GM21723 (cell line): ENCODE results near the gene PTCD2.

Experiments used
- ATAC-seq: cut with Tn5 transposase; IDR thresholded peaks from one replicate; pipeline ENCODE4 v1.9.1; 2021; ENCODE audit warnings: mild to moderate bottlenecking, moderate library complexity; ENCODE audit not compliant: unreplicated experiment

PTCD2 gene

DNA sequence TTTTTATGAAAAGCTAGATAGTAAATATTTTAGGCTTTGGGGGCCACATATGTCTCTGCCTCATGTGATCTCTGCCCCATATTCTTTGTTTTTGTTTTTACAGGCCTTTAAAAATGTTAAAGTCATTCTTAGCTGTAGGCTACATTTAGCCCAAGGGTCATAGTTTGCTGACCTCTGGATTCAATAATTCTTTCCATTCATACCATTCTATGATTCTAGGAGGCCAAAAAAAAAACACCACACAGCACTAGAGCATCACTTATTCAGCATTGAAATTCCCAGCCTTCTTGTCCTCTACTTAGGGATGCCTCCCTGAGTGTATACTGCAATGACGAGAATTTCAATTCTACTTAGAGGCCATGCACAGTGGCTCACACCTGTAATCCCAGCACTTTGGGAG is 17.0 kb downstream of the PTCD2 start:
- no peak for ATAC-seq

DNA sequence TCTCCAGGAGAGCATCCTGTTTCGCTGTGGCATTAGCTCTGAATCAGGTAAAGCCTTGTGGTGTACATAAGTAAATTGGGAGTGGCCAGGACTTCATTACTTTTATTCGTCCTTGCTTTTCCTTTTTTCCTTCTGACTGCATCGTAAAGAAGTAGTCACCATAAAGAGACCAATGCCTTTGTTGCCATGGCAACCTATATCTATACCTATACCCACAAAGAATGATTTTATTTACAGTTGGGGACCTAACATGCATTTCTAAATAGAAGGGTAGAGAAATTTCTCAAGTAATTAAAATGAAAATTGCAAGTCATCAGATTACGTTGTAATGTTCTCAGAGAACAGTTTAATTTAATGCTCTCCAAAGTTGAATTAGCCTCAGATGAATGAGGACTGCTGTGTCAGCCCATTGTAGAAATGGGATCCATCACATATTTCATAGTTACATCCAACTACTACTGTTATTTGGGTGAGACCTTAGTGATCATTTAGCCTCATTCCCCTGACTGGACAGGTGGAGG is 18.6 kb downstream of the PTCD2 start:
- no peak for ATAC-seq

GRCh38 chr5:72346398-72346797 is 26.2 kb downstream of the PTCD2 start:
- ATAC-seq, result no peak

- ATAC-seq, result no peak
Measured at GRCh38 chr5:72347801-72348308, 27.7 kb downstream of the PTCD2 start.

DNA sequence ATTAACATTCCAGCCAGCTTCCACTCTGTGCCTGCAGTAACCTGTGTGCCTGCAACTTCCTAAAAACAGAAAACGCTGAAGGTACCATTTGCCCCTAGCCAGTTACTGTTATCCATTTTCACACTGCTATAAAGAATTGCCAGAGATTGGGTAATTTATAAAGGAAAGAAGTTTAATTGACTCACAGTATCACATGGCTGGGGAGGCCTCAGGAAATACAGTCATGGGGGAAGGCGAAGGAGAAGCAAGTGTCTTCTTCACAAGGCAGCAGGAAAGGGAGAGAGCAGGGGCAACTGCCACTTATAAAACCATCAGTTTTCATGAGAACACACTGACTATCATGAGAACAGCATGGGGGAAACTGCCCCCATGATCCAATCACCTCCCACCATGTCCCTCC is 31.2 kb downstream of the PTCD2 start:
- no peak for ATAC-seq

DNA sequence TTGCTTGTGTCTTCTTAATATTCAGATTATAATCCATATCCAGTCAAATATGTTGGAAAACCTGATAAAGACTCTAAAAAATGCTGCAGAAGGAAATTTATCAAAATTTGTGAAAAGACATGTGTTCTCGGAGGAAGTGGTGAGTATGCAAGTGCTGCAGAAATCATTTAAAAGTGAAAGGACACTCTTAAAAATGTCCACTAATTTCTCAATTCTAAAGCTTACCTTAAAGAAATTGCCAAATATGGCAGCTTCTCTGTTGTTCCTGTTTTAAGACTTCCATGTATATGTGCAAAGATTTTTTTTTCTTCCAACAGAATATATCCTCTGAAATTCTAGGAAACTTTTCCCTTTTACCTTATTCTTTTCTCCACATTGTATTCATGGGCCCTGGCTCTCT is 32.4 kb downstream of the PTCD2 start:
- no peak for ATAC-seq

DNA sequence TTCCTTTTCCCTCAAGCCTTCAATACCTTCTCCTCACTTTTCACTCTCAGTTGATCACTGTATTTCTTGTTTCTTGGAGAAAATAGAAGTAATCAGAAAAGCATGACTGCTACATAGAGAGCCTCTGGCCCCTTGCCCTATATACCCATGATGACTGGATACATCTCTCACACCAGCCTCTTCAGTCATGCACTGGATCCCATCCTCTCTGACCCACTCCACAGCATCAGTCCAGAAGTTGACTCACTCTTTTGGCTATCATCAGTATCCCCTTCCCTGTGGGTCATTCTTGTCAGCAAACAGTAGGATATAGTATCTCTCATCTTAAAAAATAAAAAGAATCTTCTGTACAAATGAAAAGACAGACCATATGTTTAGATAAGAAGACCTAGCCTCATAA is 32.9 kb downstream of the PTCD2 start:
- ATAC-seq, result no peak

- ATAC-seq, result no peak
Measured at GRCh38 chr5:72355706-72356299, 35.6 kb downstream of the PTCD2 start.

DNA sequence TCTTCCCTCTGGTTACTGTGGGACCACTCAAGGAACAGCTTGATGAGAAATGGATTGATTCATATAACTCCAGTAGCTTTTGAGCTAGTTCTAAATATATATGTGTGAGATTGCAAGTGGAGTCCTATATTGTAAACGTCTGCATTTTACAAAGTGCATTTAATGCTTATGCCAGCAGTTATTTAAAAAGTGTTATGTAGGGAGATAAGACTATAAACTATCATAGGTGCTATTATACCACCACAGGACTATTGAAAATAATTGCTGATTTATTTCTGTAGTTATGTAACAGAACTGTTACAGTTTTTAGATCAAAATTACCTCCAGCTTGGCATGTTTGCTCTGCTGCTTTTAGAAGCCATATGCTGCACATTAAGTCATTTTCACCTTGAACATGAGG is 36.2 kb downstream of the PTCD2 start:
- no peak for ATAC-seq

- no peak for ATAC-seq
Measured at GRCh38 chr5:72358925-72359324, 38.8 kb downstream of the PTCD2 start.

GRCh38 chr5:72359886-72360285 is 39.7 kb downstream of the PTCD2 start:
- ATAC-seq, result no peak

GRCh38 chr5:72363166-72363802 is 43.1 kb downstream of the PTCD2 start:
- no peak for ATAC-seq

DNA sequence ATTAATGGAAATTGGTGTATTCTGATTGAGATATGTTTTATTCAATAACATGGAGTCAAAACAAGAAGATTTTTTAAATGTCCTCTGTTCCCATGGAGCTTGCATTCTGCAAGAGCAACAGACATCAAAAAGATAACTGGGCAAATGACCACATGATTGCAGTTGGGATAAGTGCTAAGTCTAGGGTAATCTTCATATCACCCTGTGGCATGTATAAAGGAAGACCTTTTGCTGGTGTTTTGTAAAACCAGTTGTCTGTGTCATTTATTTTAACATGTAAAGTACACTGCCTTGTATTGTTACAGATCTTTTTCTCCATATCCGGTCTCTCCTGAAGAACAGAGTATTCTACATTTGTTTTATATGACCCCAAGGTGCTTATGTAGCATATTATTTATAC is 44.0 kb downstream of the PTCD2 start:
- no peak for ATAC-seq

GRCh38 chr5:72364951-72365350 is 44.8 kb downstream of the PTCD2 start:
- no peak for ATAC-seq

DNA sequence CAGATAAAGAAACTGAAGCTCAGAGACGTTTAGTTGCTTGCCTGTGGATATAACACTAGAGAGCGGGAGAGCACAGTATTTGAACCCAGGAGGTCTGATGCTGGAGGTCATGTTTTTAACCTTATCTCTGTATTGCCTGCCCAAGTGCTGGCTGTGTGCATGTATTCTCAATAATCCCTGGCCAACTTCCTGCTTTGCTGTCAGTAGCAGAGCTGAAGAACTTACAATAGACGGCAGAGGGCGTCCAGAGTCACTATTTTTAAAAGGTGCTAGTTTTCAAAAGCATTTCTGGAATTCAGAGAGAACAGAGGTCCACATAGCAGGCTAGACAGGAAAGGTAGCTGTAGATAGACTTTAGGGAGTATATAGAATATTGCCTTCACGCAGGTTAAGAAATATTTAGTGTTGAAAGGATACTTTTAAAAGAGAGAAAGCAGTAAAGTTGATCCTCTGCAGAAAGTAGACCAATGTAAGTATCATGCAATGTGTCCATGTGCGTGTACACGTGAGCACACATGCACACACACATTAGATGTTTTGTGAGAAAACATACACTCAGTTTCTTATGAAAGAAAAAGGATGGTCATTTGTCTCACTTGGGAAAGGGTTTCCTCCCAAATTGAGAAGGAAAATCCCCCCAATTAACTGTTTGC is 46.3 kb downstream of the PTCD2 start:
- peak; percentile 82 for ATAC-seq

DNA sequence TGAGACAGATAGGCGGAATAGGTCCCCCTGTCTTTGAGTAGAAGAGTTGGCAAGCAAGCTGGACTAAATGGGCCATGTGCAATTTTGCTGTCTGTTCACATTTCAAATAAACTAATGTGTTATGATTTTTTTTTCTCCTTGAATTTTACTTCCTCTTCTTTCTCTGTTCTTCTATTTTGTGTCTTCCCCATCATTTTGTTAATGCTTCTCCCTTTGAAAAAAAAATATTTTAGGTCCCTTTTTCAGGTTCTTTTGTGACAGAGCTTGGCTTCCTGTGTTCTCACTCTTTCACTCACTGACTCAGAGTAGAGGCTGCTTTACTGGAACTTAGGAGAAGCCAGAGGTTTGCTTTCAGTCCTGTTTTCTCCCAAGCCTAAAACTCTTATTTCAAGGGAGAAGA is 48.1 kb downstream of the PTCD2 start:
- ATAC-seq, result no peak

- no peak for ATAC-seq
Measured at GRCh38 chr5:72369301-72369700, 49.1 kb downstream of the PTCD2 start.

DNA sequence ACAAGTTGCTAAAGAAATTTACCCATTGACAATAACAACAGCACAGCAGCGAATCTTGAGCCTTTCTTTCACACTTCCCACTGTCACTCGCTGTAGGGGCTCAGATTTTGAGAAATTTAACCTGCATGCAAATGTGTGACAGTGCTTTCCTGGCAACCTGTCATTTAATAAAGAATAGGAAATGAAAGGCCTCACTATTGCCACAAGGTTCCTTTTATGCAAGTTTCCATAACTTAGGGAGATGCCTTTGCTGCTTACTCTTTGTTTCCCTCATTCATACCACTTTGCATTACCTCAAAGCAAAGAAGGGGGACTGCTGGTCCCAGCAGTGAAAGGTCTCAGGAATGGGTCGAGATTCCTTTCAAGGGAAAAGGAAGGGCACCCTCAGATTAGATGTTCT is 49.5 kb downstream of the PTCD2 start:
- ATAC-seq, result no peak

DNA sequence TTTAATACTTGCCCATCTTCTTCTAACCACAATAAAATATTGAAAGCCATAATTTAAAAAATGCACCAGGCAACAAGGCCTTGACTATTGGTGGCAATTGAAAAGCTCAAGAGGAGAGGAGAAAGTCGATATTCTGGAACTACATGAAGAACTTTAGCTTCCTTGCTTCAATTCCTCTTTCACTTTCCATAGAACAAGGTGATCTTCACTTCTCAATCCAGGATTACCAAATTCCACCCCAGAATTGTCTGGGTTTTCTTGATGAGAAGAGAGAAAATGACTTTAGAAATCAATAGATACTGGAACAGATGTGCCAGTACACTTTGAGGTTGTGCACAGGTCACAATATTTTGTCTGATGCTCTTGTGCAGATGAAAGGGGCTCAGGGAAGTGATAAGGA is 52.2 kb downstream of the PTCD2 start:
- no peak for ATAC-seq

DNA sequence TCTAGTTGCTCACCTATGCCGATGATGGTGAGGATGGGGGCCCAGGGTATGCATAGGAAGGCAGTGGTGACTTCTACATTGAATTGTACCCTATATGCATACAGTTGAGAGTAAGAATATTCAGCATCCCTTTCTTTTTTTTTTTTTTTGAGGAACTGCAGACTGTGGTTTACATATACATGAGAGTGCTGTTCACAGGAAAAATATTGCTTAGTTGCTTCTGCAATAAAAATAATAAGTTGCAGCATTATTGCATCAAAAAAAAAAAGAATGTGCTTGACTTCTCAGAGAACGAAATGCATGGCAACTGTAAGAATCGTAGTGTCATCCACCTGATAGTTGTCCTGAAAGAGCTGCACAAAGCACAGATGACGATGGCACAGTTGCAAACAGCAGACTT is 52.8 kb downstream of the PTCD2 start:
- ATAC-seq, result no peak

GRCh38 chr5:72374844-72375243 is 54.7 kb downstream of the PTCD2 start:
- ATAC-seq, result no peak

GRCh38 chr5:72376381-72376780 is 56.2 kb downstream of the PTCD2 start:
- no peak for ATAC-seq
